Activated naive CD8-positive, alpha-beta T cell (primary cell): Measurements from ENCODE around the gene PHYH.
A peak's percentile ranks its signal among the peaks of the same experiment; 100 is the strongest.
"Not testable (repeated sequence)": the region's sequence is repeated elsewhere in the genome, so short reads cannot be mapped to it uniquely, and the experiment has no call there.

Source experiments
- H3K27ac Mint-ChIP-seq: one replicate; pipeline ENCODE4 v1.8.0; 2021; ENCODE audit warnings: mixed read lengths
- H3K27me3 Mint-ChIP-seq: one replicate; pipeline ENCODE4 v1.8.0; 2021; ENCODE audit warnings: mixed read lengths
- H3K36me3 Mint-ChIP-seq: one replicate; pipeline ENCODE4 v1.8.0; 2021; ENCODE audit warnings: mixed read lengths
- H3K4me1 Mint-ChIP-seq: one replicate; pipeline ENCODE4 v1.8.0; 2021; ENCODE audit warnings: low read depth, mixed read lengths
- H3K4me3 Mint-ChIP-seq: one replicate; pipeline ENCODE4 v1.8.0; 2021; ENCODE audit warnings: mild to moderate bottlenecking, mixed read lengths
- H3K9me3 Mint-ChIP-seq: one replicate; pipeline ENCODE4 v1.8.0; 2021; ENCODE audit warnings: low read depth, mixed read lengths

PHYH gene

DNA sequence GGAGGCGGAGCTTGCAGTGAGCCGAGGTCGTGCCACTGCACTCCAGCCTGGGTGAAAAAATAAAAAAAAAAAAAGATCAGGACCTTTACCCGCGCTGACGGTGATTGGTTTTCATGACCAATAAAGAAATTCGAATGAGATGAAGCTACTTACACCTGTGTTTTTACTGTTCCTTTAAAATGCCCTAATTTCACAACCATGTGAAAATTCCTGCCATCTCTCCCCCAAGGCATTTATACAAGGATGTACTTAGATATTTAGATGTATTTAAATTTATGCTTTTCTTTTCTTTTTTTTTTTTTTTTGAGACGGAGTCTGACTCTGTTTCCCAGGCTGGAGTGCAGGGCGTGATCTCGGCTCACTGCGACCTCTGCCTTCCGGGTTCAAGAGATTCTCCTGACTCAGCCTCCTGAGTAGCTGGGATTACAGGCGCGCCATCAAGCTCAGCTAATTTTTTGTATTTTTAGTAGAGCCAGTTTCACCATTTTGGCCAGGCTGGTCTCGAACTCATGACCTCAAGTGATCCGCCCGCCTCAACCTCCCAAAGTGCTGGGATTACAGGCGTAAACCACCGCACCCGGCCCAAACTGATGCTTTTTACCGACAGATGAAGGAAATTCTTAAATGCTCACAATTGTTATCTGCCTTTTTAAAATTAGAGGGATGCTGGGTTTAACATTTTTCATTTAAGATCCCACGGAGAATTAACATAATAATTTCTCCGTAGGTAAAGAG is 3.1 kb upstream of the PHYH start:
- H3K36me3 Mint-ChIP-seq: peaks cover 5% of the 10 kb centered on the region
- no peaks in the 10 kb centered on the region for H3K9me3 Mint-ChIP-seq
- H3K27me3 Mint-ChIP-seq: no peaks in the 10 kb centered on the region
- H3K27ac Mint-ChIP-seq: peak overlapping the region; percentile 99
- peak overlapping the region; percentile 93 for H3K4me3 Mint-ChIP-seq
- H3K4me1 Mint-ChIP-seq: peaks cover 31% of the 10 kb centered on the region

DNA sequence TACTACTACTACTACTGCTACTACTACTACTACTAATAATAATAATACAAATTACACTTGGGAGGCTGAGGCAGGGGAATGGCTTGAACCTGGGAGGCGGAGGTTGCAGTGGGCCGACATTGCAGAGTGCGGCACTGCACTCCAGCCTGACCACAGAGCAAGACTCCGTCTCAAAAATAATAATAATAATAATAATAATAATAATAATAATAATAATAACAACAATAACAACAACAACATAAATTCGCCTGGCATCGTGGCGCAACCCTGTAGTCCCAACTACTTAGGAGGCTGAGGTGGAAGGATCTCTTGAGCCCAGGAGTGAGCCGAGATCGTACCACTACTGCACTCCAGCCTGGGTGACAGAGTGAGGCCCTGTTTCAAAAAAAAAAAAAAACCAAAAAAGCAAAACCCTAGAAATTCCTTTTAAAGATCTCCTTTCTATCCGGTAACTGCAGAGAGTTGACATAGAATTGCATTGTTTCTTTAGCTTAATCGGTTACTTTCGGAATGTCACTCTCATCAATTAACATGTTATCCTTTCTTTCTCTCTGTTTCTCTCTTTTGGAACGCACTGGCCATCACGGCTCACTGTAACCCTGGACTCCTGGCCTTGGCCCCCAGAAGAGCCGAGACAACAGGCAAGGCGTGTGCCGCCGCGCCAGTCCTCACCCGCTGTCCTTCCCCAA is 972 bp downstream of the PHYH start:
- Mint-ChIP-seq H3K9me3 (no peaks in the 10 kb centered on the region), H3K4me1 (peaks cover 31% of the 10 kb centered on the region), H3K27ac (peak overlapping the region; percentile 83), H3K27me3 (no peaks in the 10 kb centered on the region), H3K4me3 (peak overlapping the region; percentile 78), H3K36me3 (no peaks in the 10 kb centered on the region)

DNA sequence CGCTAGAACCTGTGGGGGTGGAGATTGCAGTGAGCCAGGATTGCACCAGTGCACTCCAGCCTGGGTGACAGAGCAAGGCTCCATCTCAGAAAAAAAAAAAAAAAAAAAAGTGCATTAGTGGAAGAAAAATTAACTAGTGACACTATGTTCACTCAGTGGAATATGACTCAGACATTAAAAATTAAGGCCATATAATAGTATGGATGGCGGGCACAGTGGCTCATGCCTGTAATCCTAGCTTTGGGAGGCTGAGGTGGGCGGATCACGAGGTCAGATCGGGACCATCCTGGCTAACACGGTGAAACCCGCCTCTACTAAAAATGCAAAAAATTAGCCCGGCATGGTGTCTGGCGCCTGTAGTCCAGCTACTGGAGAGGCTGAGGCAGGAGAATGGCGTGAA is 3.4 kb downstream of the PHYH start:
- no peaks in the 10 kb centered on the region for H3K27me3 Mint-ChIP-seq
- H3K4me3 Mint-ChIP-seq: no peak overlapping the region
- no peak overlapping the region for H3K27ac Mint-ChIP-seq
- peaks cover 2% of the 10 kb centered on the region for H3K36me3 Mint-ChIP-seq
- no peaks in the 10 kb centered on the region for H3K9me3 Mint-ChIP-seq
- H3K4me1 Mint-ChIP-seq: peaks cover 17% of the 10 kb centered on the region

DNA sequence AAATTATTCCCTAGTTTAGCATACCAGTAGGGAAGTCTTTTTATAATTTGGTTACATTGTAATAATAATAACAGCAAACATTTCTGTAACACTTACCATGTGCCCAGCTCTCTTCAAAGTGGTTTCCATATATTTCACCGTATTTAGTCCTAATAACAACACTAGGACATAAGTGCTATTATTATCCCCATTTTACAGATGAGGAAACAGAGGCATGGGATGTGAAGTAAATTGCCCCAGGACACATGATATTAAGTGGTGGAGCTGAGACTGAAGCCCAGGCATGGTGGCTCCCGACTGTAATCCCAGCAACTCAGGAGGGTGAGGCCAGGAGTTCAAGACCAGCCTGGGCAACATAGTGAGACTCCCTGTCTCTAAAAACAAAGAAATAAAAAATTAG is 5.1 kb downstream of the PHYH start:
- Mint-ChIP-seq H3K27ac (no peak overlapping the region), H3K4me3 (no peak overlapping the region), H3K27me3 (no peaks in the 10 kb centered on the region), H3K4me1 (peaks cover 8% of the 10 kb centered on the region), H3K9me3 (no peaks in the 10 kb centered on the region), H3K36me3 (peaks cover 6% of the 10 kb centered on the region)

DNA sequence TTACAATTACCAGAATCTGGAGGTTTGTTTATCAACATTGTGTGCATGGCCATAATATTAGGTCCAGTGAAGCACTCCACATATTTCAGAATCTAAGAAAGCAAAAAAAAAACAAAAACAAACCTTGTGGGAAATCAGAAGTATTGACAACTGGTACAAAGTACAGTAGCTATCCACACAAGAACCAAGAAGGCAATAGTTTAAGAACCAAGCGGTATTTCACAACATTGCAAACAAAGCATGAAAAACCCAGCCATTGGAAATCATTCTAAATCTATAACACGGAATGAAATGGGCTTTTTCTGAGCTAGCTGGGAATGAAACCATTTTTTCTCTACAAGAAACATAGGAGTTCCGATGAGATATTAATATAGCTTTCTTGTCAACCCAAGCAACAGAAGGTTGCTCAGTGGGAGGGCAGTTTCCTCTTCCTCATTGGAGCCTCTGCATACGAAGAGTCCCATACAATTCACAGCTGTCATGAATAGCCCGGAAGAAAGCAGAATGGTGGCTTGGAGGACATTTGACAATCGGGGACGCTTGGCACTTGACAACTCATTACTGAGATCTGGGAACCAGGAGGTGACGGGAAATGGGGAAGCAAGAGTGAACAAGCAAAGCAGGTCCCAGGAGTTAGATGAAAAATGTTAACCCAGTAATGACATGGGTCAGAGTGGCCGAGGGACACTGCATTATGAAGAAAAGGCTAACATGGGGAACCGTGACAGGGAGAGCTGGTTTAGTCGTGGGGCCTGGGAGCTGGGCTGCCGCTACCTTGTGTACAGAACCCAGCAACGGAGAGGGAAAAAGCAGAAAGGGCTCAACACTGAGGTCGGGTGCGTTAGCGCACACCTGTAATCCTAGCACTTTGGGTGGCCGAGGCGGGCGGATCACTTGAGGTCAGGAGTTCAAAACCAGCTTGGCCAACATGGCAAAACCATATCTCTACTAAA is 7.8 kb downstream of the PHYH start:
- no peak overlapping the region for H3K4me3 Mint-ChIP-seq
- no peaks in the 10 kb centered on the region for H3K9me3 Mint-ChIP-seq
- peaks cover 17% of the 10 kb centered on the region for H3K36me3 Mint-ChIP-seq
- no peaks in the 10 kb centered on the region for H3K4me1 Mint-ChIP-seq
- H3K27ac Mint-ChIP-seq: no peak overlapping the region
- no peaks in the 10 kb centered on the region for H3K27me3 Mint-ChIP-seq

DNA sequence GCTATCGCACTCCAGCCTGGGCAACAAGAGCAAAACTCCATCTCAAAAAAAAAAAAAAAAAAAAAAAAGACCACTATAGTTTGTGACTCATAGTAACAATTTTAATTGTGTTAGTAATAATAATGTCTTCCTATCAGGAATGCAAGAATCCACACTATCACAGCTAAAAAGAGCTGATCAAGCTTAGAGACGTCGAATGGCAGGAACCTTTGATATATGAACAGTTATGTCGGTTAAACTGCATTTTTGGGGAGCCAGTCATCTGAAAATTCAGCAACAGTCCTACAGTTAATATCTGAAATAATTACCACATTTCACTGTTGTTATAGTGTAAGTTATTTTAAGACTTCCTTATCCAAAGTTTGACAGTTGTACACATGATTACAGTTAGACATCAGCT is 8.8 kb downstream of the PHYH start:
- Mint-ChIP-seq H3K4me1 (no peaks in the 10 kb centered on the region), H3K27ac (no peak overlapping the region), H3K27me3 (no peaks in the 10 kb centered on the region), H3K9me3 (no peaks in the 10 kb centered on the region), H3K36me3 (peaks cover 20% of the 10 kb centered on the region), H3K4me3 (no peak overlapping the region)

DNA sequence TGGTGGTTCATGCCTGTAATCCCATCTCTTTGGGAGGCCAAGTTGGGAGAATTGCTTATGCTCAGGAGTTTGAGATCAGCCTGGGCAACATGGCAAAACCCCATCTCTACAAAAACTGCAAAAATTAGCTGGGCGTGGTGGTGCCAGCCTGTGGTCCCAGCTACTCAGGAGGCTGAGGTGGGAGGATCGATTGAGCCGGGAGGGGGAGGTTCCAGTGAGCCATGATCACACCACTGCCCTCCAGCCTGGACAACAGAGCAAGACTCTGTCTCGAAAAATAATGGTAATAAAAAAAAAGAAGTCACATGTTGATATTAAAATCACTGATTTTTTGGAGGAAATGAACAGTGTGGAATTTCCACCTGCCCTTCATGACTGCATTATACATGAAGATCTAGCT is 15.8 kb downstream of the PHYH start:
- Mint-ChIP-seq H3K4me3 (no peak overlapping the region), H3K27ac (no peak overlapping the region), H3K36me3 (peaks cover 14% of the 10 kb centered on the region), H3K9me3 (no peaks in the 10 kb centered on the region), H3K4me1 (no peaks in the 10 kb centered on the region), H3K27me3 (no peaks in the 10 kb centered on the region)

DNA sequence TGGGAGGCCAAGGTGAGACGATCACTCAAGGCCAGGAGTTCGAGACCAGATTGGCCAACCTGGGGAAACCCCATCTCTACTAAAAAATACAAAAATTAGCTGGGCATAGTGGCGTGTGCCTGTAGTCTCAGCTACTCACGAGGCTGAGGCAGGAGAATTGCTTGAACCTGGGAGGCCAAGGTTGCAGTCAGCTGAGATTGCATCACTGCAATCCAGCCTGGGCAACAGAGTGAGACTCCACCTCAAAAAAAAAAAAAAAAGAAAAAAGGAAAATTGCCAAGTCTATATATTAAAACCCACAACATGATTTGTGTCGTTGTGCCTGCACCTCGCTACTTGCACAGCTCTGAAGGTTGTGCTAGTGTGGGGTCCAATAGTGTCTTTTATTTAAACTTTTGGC is 17.5 kb downstream of the PHYH start:
- H3K9me3 Mint-ChIP-seq, H3K4me3 Mint-ChIP-seq, H3K27ac Mint-ChIP-seq, H3K4me1 Mint-ChIP-seq, H3K27me3 Mint-ChIP-seq, H3K36me3 Mint-ChIP-seq: not testable (repeated sequence)

DNA sequence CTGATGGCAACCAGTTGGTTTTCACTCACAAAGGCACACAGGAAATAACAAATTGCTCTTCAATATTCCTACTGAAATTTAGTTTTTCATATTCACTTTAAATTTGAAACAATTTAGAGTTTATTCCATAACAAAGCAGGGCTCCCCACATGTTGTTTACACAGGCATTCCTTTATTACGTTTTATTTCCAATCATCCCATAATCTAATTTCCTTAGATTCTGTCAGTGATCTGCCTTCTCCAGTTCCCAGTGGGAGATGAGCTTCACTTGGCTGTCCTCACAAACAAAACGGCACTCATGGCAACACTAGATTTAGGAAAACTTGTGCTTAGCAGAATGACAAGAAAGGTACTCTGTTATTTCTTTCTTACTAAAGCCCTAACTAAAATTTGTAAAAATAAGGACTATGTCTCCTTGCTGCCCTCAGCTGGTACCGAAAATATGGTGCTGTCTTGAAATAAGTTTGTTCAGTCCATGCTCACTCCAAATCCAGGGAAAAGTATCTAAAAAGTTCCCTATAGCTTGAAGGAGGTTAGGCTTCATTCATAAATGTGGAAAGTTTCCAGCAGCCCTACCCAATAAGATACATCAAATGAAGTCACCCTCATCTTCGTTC is 23.0 kb downstream of the PHYH start:
- Mint-ChIP-seq H3K4me1 (no peaks in the 10 kb centered on the region), H3K36me3 (peaks cover 2% of the 10 kb centered on the region), H3K9me3 (no peaks in the 10 kb centered on the region), H3K4me3 (no peak overlapping the region), H3K27me3 (no peaks in the 10 kb centered on the region), H3K27ac (no peak overlapping the region)

DNA sequence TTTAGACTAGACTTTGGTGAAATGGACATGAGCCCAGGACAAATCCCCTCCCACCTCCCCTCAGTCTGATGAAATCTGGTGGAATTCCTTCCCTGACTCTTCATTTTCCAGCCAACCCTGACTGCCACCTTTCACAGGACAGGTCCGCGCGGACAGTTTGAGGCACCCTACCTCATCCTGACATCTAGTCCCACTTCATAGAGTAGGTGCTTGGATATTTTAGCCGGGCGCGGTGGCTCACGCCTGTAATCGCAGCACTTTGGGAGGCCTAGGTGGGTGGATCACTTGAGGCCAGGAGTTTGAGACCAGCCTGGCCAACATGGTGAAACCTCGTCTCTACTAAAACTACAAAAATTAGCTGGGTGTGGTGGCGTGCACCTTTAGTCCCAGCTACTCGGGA is 23.7 kb downstream of the PHYH start:
- H3K4me3 Mint-ChIP-seq, H3K27ac Mint-ChIP-seq, H3K27me3 Mint-ChIP-seq, H3K9me3 Mint-ChIP-seq, H3K4me1 Mint-ChIP-seq, H3K36me3 Mint-ChIP-seq: not testable (repeated sequence)

DNA sequence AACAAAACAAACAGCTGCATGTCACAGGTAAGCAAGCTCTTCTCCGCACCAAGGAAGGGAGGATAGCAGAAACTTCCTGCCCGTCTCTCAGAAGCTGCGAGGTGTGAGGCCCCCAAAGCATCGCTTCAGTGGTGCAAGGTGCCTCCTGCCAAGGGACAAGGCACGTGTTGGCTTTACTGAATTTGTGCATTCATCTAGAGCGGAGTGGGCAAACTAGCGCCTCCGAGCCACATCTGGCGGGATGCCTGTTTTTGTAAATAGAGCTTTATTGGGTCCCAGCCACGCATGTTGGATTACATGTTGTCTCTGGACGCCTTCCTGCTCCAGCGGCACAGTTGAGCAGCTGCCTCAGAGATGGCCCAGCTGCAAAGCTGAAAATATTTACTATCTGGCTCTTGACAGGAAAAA is 27.7 kb downstream of the PHYH start:
- no peaks in the 10 kb centered on the region for H3K9me3 Mint-ChIP-seq
- peaks cover 5% of the 10 kb centered on the region for H3K4me1 Mint-ChIP-seq
- no peaks in the 10 kb centered on the region for H3K27me3 Mint-ChIP-seq
- peaks cover 2% of the 10 kb centered on the region for H3K36me3 Mint-ChIP-seq
- no peak overlapping the region for H3K27ac Mint-ChIP-seq
- no peak overlapping the region for H3K4me3 Mint-ChIP-seq

DNA sequence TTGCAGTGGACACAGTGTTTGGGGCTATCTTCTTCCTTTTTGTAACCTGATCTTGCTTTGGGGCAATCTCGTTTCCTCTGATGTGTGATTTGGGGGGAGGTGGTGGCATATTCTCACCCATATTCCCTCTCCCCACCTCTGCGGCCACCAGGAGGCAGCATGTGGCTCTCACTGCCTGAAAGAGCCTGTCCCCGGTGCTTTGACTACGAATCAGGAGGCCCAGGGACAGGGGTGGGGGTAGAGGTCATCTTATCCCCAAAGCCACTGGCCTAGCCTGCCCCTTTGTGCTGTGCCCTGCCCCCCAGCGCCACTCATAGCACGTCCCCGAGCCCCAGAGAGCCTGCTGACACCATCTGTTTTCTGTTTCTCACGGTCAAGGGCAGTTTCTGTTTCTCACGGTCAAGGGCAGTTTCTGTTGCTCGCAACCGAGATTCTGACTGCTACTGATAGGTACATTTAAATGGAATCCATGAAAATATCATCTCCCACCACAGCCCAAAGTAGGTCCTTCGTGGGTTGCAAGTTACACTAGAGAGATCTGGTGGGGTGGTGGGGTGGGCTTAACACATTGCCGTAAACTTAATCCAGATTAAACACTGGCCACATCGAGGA is 28.2 kb downstream of the PHYH start:
- Mint-ChIP-seq H3K4me3 (no peak overlapping the region), H3K9me3 (no peaks in the 10 kb centered on the region), H3K36me3 (peaks cover under 1% of the 10 kb centered on the region), H3K27me3 (no peaks in the 10 kb centered on the region), H3K27ac (no peak overlapping the region), H3K4me1 (peaks cover 5% of the 10 kb centered on the region)

DNA sequence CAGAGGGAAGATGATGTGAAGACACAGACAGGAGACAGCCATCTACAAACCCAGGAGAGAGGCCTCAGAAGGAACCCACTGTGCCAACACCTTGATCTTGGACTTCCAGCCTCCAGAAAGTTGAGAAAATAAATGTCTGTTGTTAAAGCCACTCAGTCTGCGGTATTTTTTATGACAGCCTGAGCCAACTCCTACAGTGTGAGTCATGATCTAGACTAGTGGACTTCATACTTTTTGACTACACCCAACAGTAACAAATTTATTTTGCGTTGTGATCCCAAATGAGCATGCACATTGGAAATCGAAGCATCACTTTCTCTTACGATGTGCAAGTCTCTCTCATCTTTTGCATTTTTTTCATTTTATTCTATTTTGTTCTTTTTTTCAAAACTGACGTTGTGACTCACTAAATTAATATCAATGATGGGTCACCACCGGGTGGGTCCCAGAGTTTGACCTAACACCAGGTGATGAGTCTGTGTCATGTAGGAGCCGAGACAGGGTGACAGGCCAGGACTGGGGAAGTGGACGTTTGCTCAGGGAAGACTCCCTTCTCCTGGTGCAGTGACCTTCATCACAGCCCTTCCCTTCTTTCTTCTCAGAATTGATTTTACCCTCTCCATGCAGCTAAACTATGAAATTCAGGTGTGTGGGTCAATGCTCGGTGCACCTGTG is 28.9 kb downstream of the PHYH start:
- H3K27me3 Mint-ChIP-seq: peaks cover 1% of the 10 kb centered on the region
- peaks cover 5% of the 10 kb centered on the region for H3K4me1 Mint-ChIP-seq
- no peaks in the 10 kb centered on the region for H3K36me3 Mint-ChIP-seq
- H3K9me3 Mint-ChIP-seq: no peaks in the 10 kb centered on the region
- no peak overlapping the region for H3K4me3 Mint-ChIP-seq
- H3K27ac Mint-ChIP-seq: no peak overlapping the region

DNA sequence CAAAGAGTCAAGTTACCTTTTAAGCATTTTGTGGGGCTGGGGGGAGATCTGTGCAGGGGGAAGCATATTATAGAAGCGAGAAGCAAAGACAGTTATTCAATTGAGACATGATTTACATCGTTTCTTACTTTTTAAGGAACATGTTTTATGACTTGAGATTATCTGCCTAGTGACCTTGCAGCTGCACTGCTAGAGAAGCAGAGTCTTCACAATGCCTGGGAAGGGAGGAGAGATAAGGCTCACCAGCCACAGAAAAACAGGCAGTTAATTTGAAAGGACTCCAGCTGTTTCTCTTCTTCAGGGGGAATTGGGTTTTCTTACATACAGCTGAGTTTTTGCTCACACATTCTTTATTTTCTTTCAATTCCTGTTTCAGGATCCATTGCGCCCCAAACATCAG is 31.0 kb downstream of the PHYH start:
- no peak overlapping the region for H3K27ac Mint-ChIP-seq
- no peak overlapping the region for H3K4me3 Mint-ChIP-seq
- no peaks in the 10 kb centered on the region for H3K36me3 Mint-ChIP-seq
- H3K27me3 Mint-ChIP-seq: peaks cover 3% of the 10 kb centered on the region
- H3K9me3 Mint-ChIP-seq: no peaks in the 10 kb centered on the region
- peaks cover 5% of the 10 kb centered on the region for H3K4me1 Mint-ChIP-seq
